ENCODE measurements around the gene INKA1.

The INKA1 gene

GRCh38 chr3:49787536-49787935 is 15.5 kb upstream of the INKA1 start:
- Histone ChIP-seq H3K27ac (ENCODE audit: low read length) (no peak overlapping the region), H4K20me1 (ENCODE audit: insufficient read depth, low read length) (no peaks in the 10 kb centered on the region), H3K4me2 (ENCODE audit: low read depth, low read length) (peak overlapping the region; percentile 97; the same call in 1 of the 2 replicates), H3K27me3 (replicated peaks; ENCODE audit: insufficient read depth, low read length) (no peaks in the 10 kb centered on the region; the same call in 1 of the 2 replicates), H3K9me2 (replicated peaks; ENCODE audit: insufficient read depth, low read length) (no peaks in the 10 kb centered on the region), H3K4me3 (ENCODE audit: low read length) (no peak overlapping the region), H3K4me1 (ENCODE audit: low read length) (peaks cover 6% of the 10 kb centered on the region), H2AFZ (ENCODE audit: low read length) (peak overlapping the region; percentile 90; the same call in 1 of the 2 replicates), H3K79me2 (ENCODE audit: low read length) (peaks cover 36% of the 10 kb centered on the region), H3K9ac (ENCODE audit: low read length) (no peak overlapping the region), H3K9me3 (replicated peaks; ENCODE audit: insufficient read depth, low read length) (no peaks in the 10 kb centered on the region), H3K36me3 (replicated peaks; ENCODE audit: insufficient read depth, low read length) (no peaks in the 10 kb centered on the region), H3F3A (ENCODE audit: insufficient read depth, low read length) (no peaks in the 10 kb centered on the region)
- DNase-seq, result no peak
- TF ChIP-seq EZH2 (optimal IDR thresholded peaks at IDR 0.05; ENCODE audit: low read depth, low read length) (no peak), CTCF (IDR thresholded peaks at IDR 0.05; ENCODE audit: low read length) (no peak), EZH2phosphoT487 (IDR thresholded peaks at IDR 0.05; ENCODE audit: low read length) (no peak)

GRCh38 chr3:49788056-49788455 is 15.0 kb upstream of the INKA1 start:
- Histone ChIP-seq H3K79me2 (ENCODE audit: low read length) (peaks cover 32% of the 10 kb centered on the region), H3K27ac (ENCODE audit: low read length) (no peak overlapping the region), H3F3A (ENCODE audit: insufficient read depth, low read length) (no peaks in the 10 kb centered on the region), H3K36me3 (replicated peaks; ENCODE audit: insufficient read depth, low read length) (no peaks in the 10 kb centered on the region), H2AFZ (ENCODE audit: low read length) (no peak overlapping the region), H3K9ac (ENCODE audit: low read length) (no peak overlapping the region), H3K4me2 (ENCODE audit: low read depth, low read length) (no peak overlapping the region), H3K27me3 (replicated peaks; ENCODE audit: insufficient read depth, low read length) (no peaks in the 10 kb centered on the region; the same call in 1 of the 2 replicates), H3K4me1 (ENCODE audit: low read length) (peaks cover 6% of the 10 kb centered on the region), H3K9me2 (replicated peaks; ENCODE audit: insufficient read depth, low read length) (no peaks in the 10 kb centered on the region), H3K9me3 (replicated peaks; ENCODE audit: insufficient read depth, low read length) (no peaks in the 10 kb centered on the region), H4K20me1 (ENCODE audit: insufficient read depth, low read length) (no peaks in the 10 kb centered on the region), H3K4me3 (ENCODE audit: low read length) (no peak overlapping the region)
- TF ChIP-seq CTCF (IDR thresholded peaks at IDR 0.05; ENCODE audit: low read length) (no peak), EZH2 (optimal IDR thresholded peaks at IDR 0.05; ENCODE audit: low read depth, low read length) (no peak), EZH2phosphoT487 (IDR thresholded peaks at IDR 0.05; ENCODE audit: low read length) (no peak)
- no peak for DNase-seq

GRCh38 chr3:49790626-49791411 is 12.2 kb upstream of the INKA1 start:
- Histone ChIP-seq H3K4me1 (ENCODE audit: low read length) (peaks cover 6% of the 10 kb centered on the region), H3K27me3 (replicated peaks; ENCODE audit: insufficient read depth, low read length) (no peaks in the 10 kb centered on the region; the same call in 1 of the 2 replicates), H3K9me3 (replicated peaks; ENCODE audit: insufficient read depth, low read length) (no peaks in the 10 kb centered on the region), H2AFZ (ENCODE audit: low read length) (no peak overlapping the region), H3K4me2 (ENCODE audit: low read depth, low read length) (no peak overlapping the region), H3K9ac (ENCODE audit: low read length) (no peak overlapping the region), H3K79me2 (ENCODE audit: low read length) (peaks cover 6% of the 10 kb centered on the region), H3K9me2 (replicated peaks; ENCODE audit: insufficient read depth, low read length) (no peaks in the 10 kb centered on the region), H4K20me1 (ENCODE audit: insufficient read depth, low read length) (no peaks in the 10 kb centered on the region), H3K36me3 (replicated peaks; ENCODE audit: insufficient read depth, low read length) (no peaks in the 10 kb centered on the region), H3K27ac (ENCODE audit: low read length) (no peak overlapping the region), H3F3A (ENCODE audit: insufficient read depth, low read length) (no peaks in the 10 kb centered on the region), H3K4me3 (ENCODE audit: low read length) (no peak overlapping the region)
- no peak for DNase-seq
- TF ChIP-seq EZH2 (optimal IDR thresholded peaks at IDR 0.05; ENCODE audit: low read depth, low read length) (no peak), EZH2phosphoT487 (IDR thresholded peaks at IDR 0.05; ENCODE audit: low read length) (no peak), CTCF (IDR thresholded peaks at IDR 0.05; ENCODE audit: low read length) (no peak)

Measured in MM.1S (cell line).